Cardiac muscle cell (in vitro differentiated cells and primary cell): Measurements from ENCODE around the gene KDM8. TPM values are rescaled to one million over a fixed set of nuclear protein-coding genes. Genes with fewer than 3 reads are reported as not detected.

Source experiments
- DNase-seq, 2 donors: peaks; one replicate each; pipeline versions ENCODE4 v3.0.0 to v3.0.0-alpha.2; 2010 to 2017; ENCODE audit warnings: low read depth in 1 of 2, low spot score in 1 of 2
- H3K27ac ChIP-seq: fragments of 200-600 bp; sonication (generic); 2 replicates; pipeline ENCODE4 v1.5.1; 2016
- H3K27me3 ChIP-seq: fragments of 200-600 bp; sonication (generic); 2 replicates; pipeline ENCODE4 v1.6.0; 2016; ENCODE audit warnings: control low read depth
- H3K36me3 ChIP-seq: fragments of 200-600 bp; sonication (generic); 2 replicates; pipeline ENCODE4 v1.5.1; 2016; ENCODE audit warnings: control low read depth
- H3K4me1 ChIP-seq: fragments of 200-600 bp; sonication (generic); 2 replicates; pipeline ENCODE4 v1.8.1; 2017; ENCODE audit warnings: low read depth, mild to moderate bottlenecking, mixed run types
- H3K4me3 ChIP-seq: fragments of 200-600 bp; sonication (generic); 2 replicates; pipeline ENCODE4 v1.5.1; 2016; ENCODE audit warnings: mild to moderate bottlenecking
- H3K9me3 ChIP-seq: fragments of 200-600 bp; sonication (generic); 2 replicates; pipeline ENCODE4 v1.5.1; 2017; ENCODE audit warnings: low read depth, mild to moderate bottlenecking, control low read depth
- polyA plus RNA-seq: library from polyadenylated mRNA; unstranded; fragments of >200 nt; fragmentation: Nextera tagmentation; extraction: Ambion mirVana; gene quantifications from 2 replicates; pipeline ENCODE4 v1.2.1, GENCODE V29; 2016
- total RNA-seq: library from RNA; depleted of rRNA; stranded (reverse); fragments of >200 nt; gene quantifications from 2 replicates; pipeline ENCODE4 v1.2.3, GENCODE V29; 2016
- TF ChIP-seq, protein P1 (sequence below): IDR thresholded peaks from 2 replicates; pipeline ENCODE4 v1.5.1; 2012; ENCODE audit warnings: low read depth, mild to moderate bottlenecking, low read length

KDM8 gene
- total and polyA plus RNA-seq, 2 experiments from 2014 or later, result 8.5 to 10.5 TPM

DNA sequence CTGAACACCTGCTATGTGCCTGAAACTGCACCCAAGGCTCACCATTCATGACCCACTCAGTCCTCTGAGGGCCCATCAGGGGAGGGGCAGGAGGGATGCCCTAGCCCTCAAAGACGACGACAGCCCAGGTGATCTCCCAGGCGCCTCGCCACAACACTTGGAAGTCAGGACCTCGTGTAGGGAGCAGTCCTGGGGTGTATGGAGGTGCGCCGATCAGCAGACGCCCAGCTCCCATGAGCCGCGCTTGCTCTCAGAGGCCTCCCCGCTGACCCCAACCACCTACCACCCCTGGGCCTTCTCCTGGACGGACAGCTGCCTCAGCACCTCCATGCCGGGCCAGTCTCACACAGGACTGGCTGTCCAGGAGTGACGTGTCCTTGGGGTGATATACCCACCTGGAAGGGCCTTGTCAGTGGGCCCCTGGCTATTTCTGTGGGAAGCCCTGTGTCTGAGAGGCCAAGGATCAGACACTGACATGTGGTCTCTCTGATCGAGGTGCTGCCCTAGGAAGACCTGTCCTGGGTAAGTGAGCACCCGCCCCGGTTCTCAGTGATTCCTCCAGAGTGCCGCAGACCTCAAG, 26.7 kb downstream of the KDM8 start:
- no peak overlapping the region for H3K4me3 ChIP-seq
- H3K36me3 ChIP-seq, result no peaks in the 10 kb centered on the region
- H3K4me1 ChIP-seq, result peaks cover 21% of the 10 kb centered on the region
- peak overlapping the region; percentile 54 for H3K27ac ChIP-seq
- TF ChIP-seq, protein P1, sequence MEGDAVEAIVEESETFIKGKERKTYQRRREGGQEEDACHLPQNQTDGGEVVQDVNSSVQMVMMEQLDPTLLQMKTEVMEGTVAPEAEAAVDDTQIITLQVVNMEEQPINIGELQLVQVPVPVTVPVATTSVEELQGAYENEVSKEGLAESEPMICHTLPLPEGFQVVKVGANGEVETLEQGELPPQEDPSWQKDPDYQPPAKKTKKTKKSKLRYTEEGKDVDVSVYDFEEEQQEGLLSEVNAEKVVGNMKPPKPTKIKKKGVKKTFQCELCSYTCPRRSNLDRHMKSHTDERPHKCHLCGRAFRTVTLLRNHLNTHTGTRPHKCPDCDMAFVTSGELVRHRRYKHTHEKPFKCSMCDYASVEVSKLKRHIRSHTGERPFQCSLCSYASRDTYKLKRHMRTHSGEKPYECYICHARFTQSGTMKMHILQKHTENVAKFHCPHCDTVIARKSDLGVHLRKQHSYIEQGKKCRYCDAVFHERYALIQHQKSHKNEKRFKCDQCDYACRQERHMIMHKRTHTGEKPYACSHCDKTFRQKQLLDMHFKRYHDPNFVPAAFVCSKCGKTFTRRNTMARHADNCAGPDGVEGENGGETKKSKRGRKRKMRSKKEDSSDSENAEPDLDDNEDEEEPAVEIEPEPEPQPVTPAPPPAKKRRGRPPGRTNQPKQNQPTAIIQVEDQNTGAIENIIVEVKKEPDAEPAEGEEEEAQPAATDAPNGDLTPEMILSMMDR, result no peak
- no peaks in the 10 kb centered on the region for H3K9me3 ChIP-seq
- no peak for DNase-seq
- H3K27me3 ChIP-seq, result no peaks in the 10 kb centered on the region

DNA sequence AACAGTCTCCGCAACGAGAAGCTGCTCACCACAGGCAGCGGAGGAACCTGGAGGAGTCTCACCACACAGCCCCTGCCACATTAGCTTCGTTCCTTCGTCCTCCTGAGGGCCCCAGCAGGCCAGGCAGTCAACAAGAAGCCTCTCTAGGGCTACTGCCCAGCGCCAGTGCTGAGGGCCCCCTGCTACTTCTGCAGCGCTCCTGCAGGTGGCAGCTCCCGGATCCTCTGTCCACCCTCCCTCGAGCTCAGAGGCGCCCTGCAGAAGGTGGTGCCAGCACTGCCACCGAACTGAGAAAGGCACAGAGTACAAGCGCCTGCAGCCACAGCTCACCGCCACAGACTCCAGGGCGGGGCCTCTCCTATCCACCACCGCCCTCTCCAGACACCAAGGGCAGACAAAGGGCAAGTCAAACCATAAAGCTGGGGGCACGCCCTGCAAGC, 27.3 kb downstream of the KDM8 start:
- peaks cover 21% of the 10 kb centered on the region for H3K4me1 ChIP-seq

DNA sequence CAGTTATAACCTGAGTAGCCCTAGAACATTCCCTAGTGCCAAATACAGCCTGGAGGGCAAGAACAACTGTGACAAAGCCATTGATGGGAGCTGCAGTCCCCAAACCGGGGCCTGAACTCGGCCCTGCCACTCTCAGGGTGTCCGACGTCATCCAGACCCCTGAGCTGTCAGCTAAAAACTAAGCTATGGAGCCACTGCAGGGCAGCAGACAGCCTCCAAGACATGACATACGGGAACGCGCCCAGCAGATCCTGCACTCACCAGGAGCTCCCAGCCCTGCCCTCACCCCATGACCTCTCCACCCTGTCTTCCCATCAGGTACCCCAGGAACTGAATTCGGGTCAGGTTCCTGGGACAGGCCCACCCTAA, 28.4 kb downstream of the KDM8 start:
- Histone ChIP-seq H3K27me3 (no peaks in the 10 kb centered on the region), H3K4me1 (peaks cover 21% of the 10 kb centered on the region), H3K9me3 (no peaks in the 10 kb centered on the region), H3K27ac (peak overlapping the region; percentile 71), H3K36me3 (no peaks in the 10 kb centered on the region), H3K4me3 (no peak overlapping the region)
- TF ChIP-seq, protein P1, result no peak
- peak in 1 of 2 donors; percentile 34 for DNase-seq

More for the DNA sequence above, 27.3 kb downstream of the KDM8 start:
- Histone ChIP-seq H3K9me3 (no peaks in the 10 kb centered on the region), H3K36me3 (no peaks in the 10 kb centered on the region), H3K27ac (no peak overlapping the region), H3K4me3 (no peak overlapping the region), H3K27me3 (no peaks in the 10 kb centered on the region)
- DNase-seq, result peak in 1 of 2 donors; percentile 25
- TF ChIP-seq, protein P1, result no peak

DNA sequence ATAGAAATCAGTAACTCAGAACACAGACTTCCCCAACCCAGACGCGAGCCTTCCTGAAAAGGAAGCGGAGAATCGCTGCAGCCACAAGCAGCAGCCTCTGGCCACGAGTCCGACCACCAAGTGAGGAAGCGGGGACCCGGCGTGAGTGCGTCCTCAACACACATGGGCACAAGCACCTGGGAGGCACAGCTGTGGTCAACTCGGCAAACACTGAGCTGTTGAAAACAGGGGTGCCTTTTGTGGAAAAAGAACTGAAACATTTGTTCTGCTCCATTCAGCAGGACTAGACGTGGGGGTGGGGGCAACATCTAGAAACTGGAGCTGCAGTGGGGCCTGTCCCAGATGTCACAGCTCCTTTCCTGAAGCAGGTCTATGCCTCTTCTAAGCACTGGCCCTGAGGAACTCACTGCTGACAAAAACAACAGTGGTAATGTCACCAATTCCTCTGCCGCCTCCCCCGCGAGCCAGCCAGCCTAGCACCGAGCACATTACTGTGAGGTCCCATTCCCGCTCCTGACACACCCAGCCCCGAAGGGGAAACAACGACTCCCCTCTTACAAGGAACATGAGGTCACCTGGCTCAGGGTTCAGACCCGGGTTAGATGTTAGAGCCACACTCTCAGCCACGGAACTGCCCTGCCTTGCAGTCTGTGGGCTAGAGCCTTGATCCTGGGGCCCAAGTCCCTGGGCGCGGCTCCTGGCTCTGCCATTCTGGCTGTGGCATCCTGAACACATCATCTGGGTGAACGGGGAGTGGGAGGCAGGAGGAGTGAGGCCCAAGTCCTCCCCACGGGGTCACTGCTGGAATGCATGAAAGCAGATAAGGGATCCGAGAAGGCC, 29.0 kb downstream of the KDM8 start:
- no peaks in the 10 kb centered on the region for H3K36me3 ChIP-seq
- peak overlapping the region; percentile 71 for H3K27ac ChIP-seq
- H3K4me3 ChIP-seq, result no peak overlapping the region
- H3K27me3 ChIP-seq, result no peaks in the 10 kb centered on the region
- peaks cover 21% of the 10 kb centered on the region for H3K4me1 ChIP-seq
- TF ChIP-seq, protein P1, result no peak
- peak in 1 of 2 donors; percentile 47 for DNase-seq
- no peaks in the 10 kb centered on the region for H3K9me3 ChIP-seq

DNA sequence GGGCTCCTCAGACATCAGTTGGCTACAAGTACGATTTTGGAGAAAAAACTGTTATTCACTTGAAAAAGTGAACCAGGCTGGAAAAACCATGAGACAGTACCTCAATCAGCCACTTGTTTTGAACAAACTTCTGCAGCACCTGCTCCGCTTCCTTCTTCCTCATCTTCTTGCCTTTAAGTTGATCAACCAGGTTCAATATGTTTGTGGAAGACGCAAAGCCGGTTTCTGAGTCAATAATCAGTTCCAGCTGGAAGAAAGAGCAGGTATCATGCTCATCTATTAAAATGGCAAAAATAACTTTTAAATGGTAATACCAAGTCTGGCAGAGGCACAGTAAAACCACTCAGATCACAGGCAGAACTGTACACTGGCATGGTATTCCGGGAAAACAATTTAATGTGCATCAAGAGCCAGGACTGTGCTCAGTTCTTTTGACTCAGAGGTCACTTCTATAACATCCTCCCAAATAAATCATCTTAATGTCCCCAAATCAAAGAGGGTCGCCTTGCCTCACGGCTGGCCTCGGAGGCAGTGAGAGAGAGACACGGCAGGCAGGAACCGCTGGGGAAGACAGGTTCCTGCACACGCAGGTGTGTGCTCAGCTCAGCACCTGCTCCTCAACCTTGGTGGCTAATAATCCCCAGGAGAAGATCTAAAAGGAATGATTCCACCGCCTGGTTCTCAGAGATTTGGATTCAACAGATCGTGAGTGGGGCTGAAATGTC, 29.7 kb downstream of the KDM8 start:
- no peak for DNase-seq
- Histone ChIP-seq H3K4me1 (peaks cover 25% of the 10 kb centered on the region), H3K27me3 (no peaks in the 10 kb centered on the region), H3K4me3 (no peak overlapping the region), H3K27ac (no peak overlapping the region), H3K9me3 (no peaks in the 10 kb centered on the region), H3K36me3 (no peaks in the 10 kb centered on the region)
- TF ChIP-seq, protein P1, result no peak
